GM18499 (cell line): Measurements from ENCODE around the gene HSPG2.

Experiments
- ATAC-seq: cut with Tn5 transposase; IDR thresholded peaks from one replicate; pipeline ENCODE4 v1.9.1; 2021; ENCODE audit warnings: moderate number of reproducible peaks; ENCODE audit not compliant: insufficient read depth, unreplicated experiment

The HSPG2 gene

DNA sequence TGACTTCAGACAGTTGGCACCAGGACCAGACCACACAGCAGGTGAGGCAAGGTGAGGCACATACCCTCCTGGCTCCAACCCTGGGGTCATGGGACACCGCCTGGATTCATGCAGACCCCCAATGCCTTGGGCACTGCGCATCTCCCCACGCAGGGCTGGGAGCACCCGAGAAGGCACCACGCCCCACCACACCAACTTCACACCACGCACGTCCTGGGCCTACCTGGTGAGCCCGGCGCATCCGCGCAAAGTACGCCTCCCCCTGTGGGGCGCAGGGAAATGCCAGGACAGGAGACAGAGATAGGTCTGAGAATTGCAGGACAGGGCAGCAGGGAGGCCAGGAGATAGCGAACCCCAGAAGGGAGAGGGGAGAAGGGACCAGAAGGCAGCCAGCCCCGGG lies 66.5 kb downstream of the HSPG2 start:
- no peak for ATAC-seq

DNA sequence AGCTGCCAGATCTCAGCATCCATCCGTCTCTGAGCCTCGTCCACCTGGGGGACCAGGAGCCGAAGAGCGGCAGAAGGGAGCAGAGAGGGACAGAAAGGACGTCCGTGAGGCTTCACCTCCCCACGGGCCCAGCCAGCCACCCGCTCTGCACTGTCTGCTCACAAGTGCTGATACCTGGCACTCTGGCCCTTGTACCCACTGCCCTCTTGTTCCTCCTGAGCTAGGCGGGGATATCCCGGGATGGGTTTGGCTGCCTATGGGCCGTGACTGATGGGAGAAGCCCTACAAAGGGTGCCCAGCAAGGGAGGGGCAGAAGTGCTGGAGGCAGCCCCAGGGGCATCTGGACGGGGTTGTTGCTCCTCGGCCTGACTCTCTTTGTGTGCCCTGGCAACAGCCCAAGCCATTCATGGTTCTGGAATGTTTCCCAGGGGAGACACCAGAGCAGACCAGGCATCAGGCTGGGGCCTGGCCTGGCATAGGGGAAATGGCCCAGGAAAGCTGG lies 67.4 kb downstream of the HSPG2 start:
- no peak for ATAC-seq

- no peak for ATAC-seq
Observed at GRCh38 chr1:21868941-21869454, 68.1 kb downstream of the HSPG2 start.

GRCh38 chr1:21868482-21868881 lies 68.6 kb downstream of the HSPG2 start:
- ATAC-seq: no peak

DNA sequence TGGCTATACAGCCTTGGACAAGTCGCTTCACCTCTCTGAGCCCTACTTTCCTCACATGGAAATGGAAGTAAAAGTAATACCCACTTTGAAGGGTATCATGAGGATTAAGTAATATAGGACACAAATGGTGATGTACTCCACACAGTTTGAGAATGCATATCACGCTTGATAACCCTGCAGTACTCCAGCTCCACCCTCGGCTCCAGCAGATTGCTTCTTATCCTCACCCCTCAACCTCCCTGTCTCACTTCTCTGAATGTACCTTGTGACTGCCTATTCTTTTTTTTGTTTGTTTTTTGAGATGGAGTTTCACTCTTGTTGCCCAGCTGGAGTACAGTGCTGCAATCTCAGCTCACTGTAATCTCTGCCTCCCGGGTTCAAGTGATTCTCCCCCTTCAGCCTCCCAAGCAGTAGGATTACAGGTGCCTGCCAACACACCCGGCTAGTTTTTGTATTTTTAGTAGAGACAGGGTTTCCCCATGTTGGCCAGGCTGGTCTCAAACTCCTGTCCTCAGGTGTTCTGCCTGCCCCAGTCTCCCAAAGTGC lies 69.6 kb downstream of the HSPG2 start:
- no peak for ATAC-seq

DNA sequence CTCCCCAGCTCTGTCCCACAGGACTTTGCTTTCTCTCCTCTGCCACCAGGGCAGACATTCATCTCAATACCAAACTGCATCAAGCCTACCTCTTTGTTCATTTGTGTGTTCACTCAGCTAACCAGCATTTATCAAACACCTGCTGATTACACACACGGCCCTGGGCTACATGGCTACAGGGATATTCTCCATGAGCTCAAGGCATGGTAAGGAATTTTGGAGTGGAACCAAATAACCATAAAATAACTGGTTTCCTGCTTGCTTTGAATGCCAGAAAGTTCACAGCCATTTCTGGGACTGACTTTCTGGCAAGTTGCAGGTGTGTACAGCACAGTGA lies 70.4 kb downstream of the HSPG2 start:
- no peak for ATAC-seq

- ATAC-seq: no peak
Observed at GRCh38 chr1:21865943-21866706, 71.0 kb downstream of the HSPG2 start.

DNA sequence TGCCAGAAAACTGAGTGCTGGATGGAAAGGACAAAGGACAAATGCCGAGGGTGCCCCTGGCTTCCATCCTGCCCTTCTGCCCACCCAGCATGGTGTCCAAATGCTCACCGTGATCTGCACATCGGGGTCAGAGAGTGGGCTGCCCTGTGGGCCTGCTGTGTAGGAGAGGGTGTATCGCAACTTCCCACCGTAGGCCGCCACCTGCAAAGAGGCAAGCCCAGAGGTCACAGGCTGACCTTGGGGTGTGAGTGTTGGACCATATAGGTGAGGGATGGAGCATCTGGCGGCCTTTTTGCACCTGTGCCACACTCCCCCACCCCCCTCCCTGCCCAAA lies 71.5 kb downstream of the HSPG2 start:
- ATAC-seq: no peak

GRCh38 chr1:21864730-21865129 lies 72.4 kb downstream of the HSPG2 start:
- no peak for ATAC-seq

GRCh38 chr1:21863981-21864380 lies 73.1 kb downstream of the HSPG2 start:
- ATAC-seq: no peak

DNA sequence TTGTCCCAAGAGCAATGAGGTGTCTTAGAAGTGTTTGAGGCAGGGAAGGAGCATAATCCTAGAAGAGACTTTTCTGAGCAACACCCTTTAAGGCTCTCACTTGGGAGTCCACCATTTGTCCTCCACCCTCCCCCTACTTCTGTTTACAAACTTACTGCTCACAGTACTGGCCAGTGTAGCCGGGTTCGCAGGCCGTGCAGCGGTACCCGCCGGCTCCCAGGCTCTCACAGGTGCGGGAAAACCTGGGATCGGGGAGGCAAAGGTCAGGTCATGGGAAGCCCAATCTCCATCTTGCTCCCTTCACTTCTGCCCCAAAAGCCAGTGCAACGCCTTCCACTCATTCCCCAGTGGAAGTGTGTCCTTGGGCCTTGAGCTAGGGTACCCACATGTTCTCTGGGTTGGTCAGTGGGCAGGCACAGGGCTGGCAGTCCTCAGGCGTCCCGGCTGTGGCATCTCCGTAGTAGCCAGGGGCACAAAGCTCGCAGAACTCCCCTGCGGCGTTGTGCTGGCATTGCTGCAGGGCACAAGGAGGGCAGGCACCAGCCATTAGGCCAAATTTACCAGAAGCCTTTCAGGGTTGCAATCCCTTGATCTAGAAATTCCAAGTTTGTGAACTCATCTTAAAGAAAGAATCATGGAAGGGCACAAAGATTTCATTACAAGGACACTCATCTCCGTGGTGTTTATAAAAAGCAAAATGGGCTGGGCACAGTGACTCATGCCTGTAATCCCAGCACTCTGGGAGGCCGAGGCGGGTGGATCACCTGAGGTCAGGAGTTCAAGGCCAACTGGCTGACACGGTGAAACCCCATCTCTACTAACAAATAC lies 75.3 kb downstream of the HSPG2 start:
- no peak for ATAC-seq

DNA sequence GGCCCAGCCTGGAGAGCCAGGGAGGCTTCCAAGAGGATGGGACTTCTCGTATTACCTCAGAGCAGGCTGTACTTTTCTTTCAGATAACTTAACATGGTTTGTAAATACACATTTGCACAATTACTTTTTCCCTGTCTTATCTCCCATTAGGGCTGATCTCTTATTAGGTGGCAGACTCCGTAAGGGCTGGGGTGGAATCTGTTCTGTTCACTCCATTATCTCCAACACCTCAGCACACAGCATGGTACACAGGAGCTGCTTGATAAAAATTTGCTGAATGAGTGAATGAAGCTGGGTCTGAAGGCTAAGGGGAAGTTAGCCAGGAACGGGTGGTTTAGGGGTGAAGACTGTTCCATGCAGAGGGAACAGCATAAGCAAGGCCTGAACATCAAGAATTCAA lies 76.1 kb downstream of the HSPG2 start:
- no peak for ATAC-seq

- no peak for ATAC-seq
Observed at GRCh38 chr1:21859669-21860179, 77.4 kb downstream of the HSPG2 start.

- ATAC-seq: no peak
Observed at GRCh38 chr1:21857840-21858670, 79.1 kb downstream of the HSPG2 start.

- ATAC-seq: no peak
Observed at GRCh38 chr1:21857142-21857839, 79.8 kb downstream of the HSPG2 start.

- ATAC-seq: no peak
Observed at GRCh38 chr1:21855257-21856096, 81.6 kb downstream of the HSPG2 start.

DNA sequence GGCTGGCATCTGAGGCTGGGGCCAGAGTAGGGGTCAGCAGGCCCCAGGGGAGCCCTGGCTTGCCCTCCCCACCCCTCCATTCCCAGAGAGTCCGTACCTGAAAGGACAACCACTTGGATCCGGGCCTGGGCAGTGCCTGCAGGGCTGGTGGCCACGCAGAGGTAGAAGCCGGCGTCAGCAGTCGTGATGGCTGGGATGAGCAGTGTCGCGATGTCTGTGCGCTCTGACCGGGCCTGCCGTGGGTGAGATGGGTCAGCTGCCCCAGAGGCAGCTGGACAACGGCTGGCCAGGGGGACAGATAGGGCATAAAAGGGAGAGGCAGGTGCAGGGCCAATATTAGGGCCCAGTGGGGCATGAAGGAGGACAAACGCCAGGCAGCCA lies 82.4 kb downstream of the HSPG2 start:
- no peak for ATAC-seq

DNA sequence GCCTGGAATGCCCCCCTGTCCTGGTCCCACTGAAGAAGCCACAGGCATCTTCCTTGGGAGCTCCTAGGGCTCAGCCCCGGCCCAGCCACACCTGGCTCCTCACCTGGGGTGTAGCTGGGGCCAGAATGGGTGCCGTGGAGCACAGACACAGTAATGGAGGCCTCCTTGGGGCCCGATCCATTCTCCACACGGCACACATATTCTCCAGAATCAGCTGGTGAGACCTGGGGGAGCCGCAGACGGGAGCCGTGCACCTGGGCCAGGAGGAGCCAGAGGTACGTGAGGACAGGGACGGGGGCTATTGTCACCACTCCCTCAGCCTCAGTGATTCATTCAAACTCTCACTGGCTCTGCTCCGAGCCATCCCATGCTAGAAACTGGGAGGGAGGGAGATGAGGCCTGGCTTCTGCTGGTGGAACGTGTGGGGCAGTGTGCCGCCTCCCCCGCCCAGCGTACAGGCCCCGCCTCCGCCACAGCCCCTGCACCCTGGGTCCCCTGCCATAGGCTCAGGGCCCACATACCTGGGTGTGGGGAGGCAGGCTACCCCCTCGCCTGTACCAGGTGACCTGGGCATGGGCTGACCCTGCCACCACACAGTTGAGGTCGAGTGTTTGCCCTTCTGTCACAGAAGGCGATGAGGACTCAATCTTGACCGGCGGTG lies 82.9 kb downstream of the HSPG2 start:
- no peak for ATAC-seq
